ENCODE measurements around the gene CPS1.

The CPS1 gene

GRCh38 chr2:210546424-210547208 lies 9.8 kb upstream of the CPS1 start:
- DNase-seq (ENCODE audit: low spot score) = no peak

- no peak for DNase-seq (ENCODE audit: low spot score)
These were observed 8.4 kb upstream of the CPS1 start for GRCh38 chr2:210548031-210548430.

GRCh38 chr2:210548878-210549384 lies 7.5 kb upstream of the CPS1 start:
- no peak for DNase-seq (ENCODE audit: low spot score)

GRCh38 chr2:210551001-210551400 lies 5.4 kb upstream of the CPS1 start:
- no peak for DNase-seq (ENCODE audit: low spot score)

- DNase-seq (ENCODE audit: low spot score) = no peak
These were observed 3.0 kb upstream of the CPS1 start for GRCh38 chr2:210553373-210553772.

GRCh38 chr2:210555555-210555954 lies 844 bp upstream of the CPS1 start:
- DNase-seq (ENCODE audit: low spot score) = no peak

- no peak for DNase-seq (ENCODE audit: low spot score)
These were observed 1.3 kb downstream of the CPS1 start for GRCh38 chr2:210557721-210558120.

GRCh38 chr2:210558708-210559107 lies 2.3 kb downstream of the CPS1 start:
- DNase-seq (ENCODE audit: low spot score) = no peak

- DNase-seq (ENCODE audit: low spot score) = no peak
These were observed 2.8 kb downstream of the CPS1 start for GRCh38 chr2:210559182-210559581.

GRCh38 chr2:210561475-210561874 lies 5.1 kb downstream of the CPS1 start:
- no peak for DNase-seq (ENCODE audit: low spot score)

GRCh38 chr2:210562091-210562490 lies 5.7 kb downstream of the CPS1 start:
- no peak for DNase-seq (ENCODE audit: low spot score)

- DNase-seq (ENCODE audit: low spot score) = no peak
These were observed 6.2 kb downstream of the CPS1 start for GRCh38 chr2:210562502-210563080.

- no peak for DNase-seq (ENCODE audit: low spot score)
These were observed 10.9 kb downstream of the CPS1 start for GRCh38 chr2:210567279-210567678.

GRCh38 chr2:210568108-210568507 lies 11.7 kb downstream of the CPS1 start:
- no peak for DNase-seq (ENCODE audit: low spot score)

- peak; percentile 34 for DNase-seq (ENCODE audit: low spot score)
These were observed 21.1 kb downstream of the CPS1 start for GRCh38 chr2:210577263-210578071.

- no peak for DNase-seq (ENCODE audit: low spot score)
These were observed 28.4 kb downstream of the CPS1 start for GRCh38 chr2:210584834-210585233.

GRCh38 chr2:210586381-210586780 lies 30.0 kb downstream of the CPS1 start:
- DNase-seq (ENCODE audit: low spot score) = no peak

- DNase-seq (ENCODE audit: low spot score) = no peak
These were observed 35.3 kb downstream of the CPS1 start for GRCh38 chr2:210591663-210592062.

- DNase-seq (ENCODE audit: low spot score) = no peak
These were observed 36.3 kb downstream of the CPS1 start for GRCh38 chr2:210592726-210593125.

GRCh38 chr2:210593166-210593565 lies 36.8 kb downstream of the CPS1 start:
- DNase-seq (ENCODE audit: low spot score) = peak; percentile 32

- DNase-seq (ENCODE audit: low spot score) = no peak
These were observed 41.8 kb downstream of the CPS1 start for GRCh38 chr2:210598219-210598618.

- no peak for DNase-seq (ENCODE audit: low spot score)
These were observed 43.1 kb downstream of the CPS1 start for GRCh38 chr2:210599476-210599875.

GRCh38 chr2:210604666-210605065 lies 48.3 kb downstream of the CPS1 start:
- no peak for DNase-seq (ENCODE audit: low spot score)

All from D341Med (cell line).